Smooth muscle cell of the brain vasculature (primary cell): ENCODE measurements around the gene LRCH2.
"Not testable (repeated sequence)": the region's sequence is repeated elsewhere in the genome, so short reads cannot be mapped to it uniquely, and the experiment has no call there.

Experiments used
- DNase-seq: peaks from one replicate; pipeline ENCODE4 v3.0.0-alpha.2; 2012; ENCODE audit warnings: low read depth, low spot score

The LRCH2 gene

GRCh38 chrX:115214151-115214550 lies 19.7 kb downstream of the LRCH2 start:
- DNase-seq = no peak

DNA sequence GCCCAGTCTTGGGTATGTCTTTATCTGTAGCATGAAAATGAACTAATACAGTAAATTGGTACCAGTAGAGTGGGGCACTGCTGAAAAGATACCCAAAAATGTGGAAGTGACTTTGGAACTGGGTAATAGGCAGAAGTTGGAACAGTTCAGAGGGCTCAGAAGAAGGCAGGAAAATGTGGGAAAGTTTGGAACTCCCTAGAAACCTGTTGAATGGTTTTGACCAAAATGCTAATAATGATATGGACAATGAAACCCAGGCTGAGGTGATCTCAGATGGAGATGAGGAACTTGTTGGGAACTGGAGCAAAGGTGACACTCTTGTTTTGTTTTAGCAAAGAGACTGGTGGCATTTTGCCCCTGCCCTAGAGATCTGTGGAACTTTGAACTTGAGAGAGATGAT lies 24.3 kb downstream of the LRCH2 start:
- not testable (repeated sequence) for DNase-seq

DNA sequence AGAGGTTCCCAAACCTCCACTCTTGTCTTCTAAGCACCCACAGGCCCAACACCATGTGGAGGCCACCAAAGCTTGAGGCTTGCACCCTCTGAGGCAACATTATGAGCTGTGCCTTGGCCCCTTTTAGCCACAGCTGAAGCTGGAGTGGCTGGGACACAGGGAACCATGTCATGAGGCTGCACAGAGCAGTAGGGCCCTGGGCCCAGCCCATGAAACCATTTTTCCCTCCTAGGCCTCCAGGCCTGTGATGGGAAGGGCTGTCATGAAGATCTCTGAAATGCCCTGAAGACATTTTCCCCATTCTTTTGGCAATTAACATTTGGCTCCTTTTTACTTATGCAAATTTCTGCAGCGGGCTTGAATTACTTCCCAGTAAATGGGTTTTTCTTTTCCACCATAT lies 29.9 kb downstream of the LRCH2 start:
- no peak for DNase-seq

DNA sequence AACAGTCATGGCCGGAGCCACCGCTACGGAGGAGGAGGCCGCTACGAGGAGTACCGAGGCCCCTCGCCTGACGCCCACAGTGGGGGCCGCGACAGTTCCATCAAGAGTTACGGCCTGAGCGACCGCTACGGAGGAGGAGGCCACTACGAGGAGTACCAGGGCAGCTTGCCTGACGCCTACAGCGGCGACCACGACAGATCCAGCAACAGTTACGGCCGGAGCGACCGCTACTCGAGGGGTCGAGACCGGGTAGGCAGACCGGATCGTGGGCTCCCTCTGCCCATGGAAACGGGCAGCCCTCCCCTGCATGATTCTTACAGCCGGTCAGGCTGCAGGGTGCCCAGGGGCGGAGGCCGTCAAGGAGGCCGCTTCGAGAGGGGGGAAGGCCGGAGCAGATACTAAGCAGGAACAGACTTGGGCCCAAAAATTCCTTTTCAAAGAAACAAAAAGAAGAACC lies 41.6 kb downstream of the LRCH2 start:
- DNase-seq = no peak

DNA sequence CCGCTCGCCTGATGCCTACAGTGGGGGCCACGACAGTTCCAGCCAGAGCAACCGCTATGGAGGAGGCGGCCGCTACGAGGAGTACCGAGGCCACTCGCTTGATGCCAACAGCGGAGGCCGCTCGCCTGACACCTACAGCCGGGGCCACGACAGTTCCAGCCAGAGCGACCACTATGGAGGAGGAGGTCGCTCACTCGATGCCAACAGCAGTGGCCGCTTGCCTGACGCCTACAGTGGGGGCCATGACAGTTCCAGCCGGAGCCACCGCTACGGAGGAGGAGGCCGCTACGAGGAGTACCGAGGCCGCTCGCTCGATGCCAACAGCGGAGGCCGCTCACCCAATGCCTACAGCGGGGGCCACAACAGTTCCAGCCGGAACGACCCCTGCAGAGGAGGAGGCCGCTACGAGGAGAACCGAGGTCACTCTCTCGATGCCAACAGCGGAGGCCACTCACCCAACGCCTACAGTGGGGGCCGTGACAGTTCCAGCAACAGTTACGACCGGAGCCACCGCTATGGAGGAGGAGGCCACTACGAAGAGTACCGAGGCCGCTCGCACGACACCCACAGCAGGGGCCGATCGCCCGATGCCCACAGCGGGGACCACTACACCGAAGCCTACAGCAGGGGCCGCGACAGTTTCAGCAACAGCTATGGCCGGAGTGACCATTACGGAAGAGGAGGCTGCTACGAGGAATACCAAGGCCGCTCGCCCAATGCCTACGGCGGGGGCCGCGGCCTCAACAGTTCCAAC lies 42.2 kb downstream of the LRCH2 start:
- no peak for DNase-seq

DNA sequence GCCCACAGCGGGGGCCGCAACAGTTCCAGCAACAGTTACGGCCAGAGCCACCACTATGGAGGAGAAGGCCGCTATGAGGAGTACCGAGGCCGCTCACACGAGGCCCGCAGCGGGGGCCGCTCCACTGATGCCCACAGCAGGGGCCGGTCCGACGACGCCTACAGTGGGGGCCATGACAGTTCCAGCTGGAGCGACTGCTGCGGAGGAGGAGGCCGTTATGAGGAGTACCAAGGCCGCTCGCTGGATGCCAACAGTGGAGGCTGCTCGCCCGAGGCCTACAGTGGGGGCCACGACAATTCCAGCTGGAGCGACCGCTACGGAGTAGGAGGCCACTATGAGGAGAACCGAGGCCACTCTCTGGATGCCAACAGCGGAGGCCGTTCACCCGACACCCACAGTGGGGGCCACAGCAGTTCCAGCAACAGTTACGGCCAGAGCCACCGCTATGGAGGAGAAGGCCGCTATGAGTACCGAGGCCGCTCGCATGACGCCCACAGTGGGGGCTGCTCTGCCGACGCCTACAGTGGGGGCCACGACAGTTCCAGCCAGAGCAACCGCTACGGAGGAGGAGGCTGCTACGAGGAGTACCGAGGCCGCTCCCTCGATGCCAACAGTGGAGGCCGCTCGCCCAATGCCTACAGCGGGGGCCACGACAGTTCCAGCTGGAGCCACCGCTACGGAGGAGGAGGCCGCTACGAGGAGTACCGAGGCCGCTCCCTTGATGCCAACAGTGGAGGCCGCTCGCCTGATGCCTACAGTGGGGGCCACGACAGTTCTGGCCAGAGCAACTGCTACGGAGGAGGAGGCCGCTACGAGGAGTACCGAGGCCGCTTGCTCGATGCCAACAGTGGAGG lies 43.0 kb downstream of the LRCH2 start:
- DNase-seq = no peak

- DNase-seq = no peak
Measured at GRCh38 chrX:115189646-115190635, 44.0 kb downstream of the LRCH2 start.

- DNase-seq = no peak
Measured at GRCh38 chrX:115189110-115189509, 44.8 kb downstream of the LRCH2 start, which contains the start of gene RBMXL3. RBMXL3 (plus strand) TSS chrX:115189410; CDS start chrX:115189442, 32 bp downstream.

- DNase-seq = no peak
Measured at GRCh38 chrX:115183980-115184379, 49.9 kb downstream of the LRCH2 start.

GRCh38 chrX:115178473-115178872 lies 55.4 kb downstream of the LRCH2 start:
- no peak for DNase-seq

- no peak for DNase-seq
Measured at GRCh38 chrX:115177932-115178331, 56.0 kb downstream of the LRCH2 start.

GRCh38 chrX:115174548-115174947 lies 59.3 kb downstream of the LRCH2 start:
- no peak for DNase-seq

DNA sequence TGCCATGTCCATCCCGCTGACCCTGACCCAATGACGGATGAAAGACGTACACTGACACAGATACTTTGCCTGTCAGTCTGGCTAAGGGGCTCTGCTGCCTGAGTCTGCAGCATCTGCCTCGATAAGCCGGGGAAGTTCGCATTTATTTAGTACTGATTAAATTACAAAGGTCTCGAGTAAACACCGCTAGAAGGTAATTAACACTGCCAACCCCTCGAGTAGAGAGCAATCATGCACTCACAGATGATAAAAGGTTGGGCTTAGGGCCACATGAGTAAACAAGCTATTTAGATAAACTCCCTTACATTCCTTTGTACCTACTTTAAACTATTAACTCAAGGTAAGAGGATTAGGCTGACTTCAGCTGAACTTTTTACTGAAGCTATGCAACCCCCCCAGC lies 60.7 kb downstream of the LRCH2 start:
- no peak for DNase-seq

GRCh38 chrX:115147220-115147619 lies 86.7 kb downstream of the LRCH2 start:
- no peak for DNase-seq

GRCh38 chrX:115142057-115142456 lies 91.8 kb downstream of the LRCH2 start:
- no peak for DNase-seq

- no peak for DNase-seq
Measured at GRCh38 chrX:115138040-115138439, 95.9 kb downstream of the LRCH2 start.

DNA sequence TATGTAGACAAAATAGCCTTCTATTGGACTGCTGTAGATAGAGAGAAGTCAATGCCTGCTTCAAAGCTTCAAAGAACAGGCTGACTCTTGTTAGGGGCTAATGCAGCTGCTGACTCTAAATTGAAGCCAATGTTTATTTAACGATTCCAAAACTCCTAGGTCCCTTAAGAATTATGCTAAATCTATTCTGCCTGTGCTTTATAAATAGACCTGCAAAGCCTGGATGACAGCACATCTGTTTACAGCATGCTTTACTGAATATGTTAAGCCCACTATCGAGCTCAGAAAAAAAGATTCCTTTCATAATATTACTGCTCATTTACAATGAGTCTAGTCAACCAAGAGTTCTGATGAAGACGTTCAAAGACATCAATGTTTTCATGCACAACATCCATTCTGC lies 99.5 kb downstream of the LRCH2 start:
- no peak for DNase-seq

DNA sequence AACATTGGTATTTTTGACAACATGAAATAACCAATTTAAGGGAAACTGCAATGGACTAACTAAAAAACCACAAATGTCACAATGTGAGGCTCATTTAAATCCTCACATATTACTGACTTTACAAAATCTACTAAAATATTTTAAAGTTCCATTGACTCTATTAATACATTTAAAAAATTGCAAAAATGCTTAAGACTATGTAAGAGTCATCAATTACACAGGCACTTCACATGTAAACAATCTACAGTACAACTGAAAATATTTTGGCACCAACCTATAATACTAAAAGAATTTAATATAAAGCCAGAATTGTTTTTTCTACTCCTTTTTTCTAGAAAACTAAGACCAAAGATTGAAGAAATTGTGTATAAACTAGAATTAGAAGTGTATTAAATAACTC lies 121.5 kb downstream of the LRCH2 start:
- DNase-seq = no peak

DNA sequence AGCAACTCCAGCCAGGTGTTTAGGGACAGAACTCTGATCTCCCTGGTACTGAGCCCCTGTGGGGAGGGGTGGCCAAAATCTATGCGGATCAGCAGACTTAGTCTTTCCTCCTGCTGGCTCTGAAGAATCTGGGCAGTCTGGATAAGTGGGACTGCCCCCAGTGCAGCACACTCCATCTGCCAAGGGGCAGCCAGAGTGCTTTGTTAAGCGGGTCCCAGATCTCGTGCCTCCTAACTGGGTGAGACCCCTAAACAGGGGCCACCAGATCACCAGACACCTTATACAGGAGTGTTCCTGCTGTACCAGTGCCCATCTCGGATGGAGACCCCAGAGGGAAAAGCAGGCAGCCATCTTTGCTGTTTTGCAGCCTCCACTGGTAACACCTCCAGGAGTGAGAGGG lies 135.0 kb downstream of the LRCH2 start:
- no peak for DNase-seq

DNA sequence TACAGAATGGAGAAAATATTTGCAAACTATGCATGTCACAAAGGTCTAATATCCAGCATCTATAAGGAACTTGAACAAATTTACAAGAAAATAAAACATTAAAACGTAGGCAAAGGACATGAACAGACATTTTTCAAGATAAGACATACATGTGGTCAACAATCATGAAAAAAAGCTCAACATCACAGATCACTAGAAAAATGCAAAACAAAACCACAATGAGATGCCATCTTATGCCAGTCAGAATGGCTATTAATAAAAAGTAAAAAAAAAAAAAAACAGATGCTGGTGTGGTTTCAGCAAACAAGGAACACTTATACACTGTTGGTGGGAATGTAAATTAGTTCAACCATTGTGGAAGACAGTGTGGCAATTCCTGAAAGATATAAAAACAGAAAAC lies 140.7 kb downstream of the LRCH2 start:
- DNase-seq = no peak

- DNase-seq = no peak
Measured at GRCh38 chrX:115089419-115089818, 144.5 kb downstream of the LRCH2 start.

DNA sequence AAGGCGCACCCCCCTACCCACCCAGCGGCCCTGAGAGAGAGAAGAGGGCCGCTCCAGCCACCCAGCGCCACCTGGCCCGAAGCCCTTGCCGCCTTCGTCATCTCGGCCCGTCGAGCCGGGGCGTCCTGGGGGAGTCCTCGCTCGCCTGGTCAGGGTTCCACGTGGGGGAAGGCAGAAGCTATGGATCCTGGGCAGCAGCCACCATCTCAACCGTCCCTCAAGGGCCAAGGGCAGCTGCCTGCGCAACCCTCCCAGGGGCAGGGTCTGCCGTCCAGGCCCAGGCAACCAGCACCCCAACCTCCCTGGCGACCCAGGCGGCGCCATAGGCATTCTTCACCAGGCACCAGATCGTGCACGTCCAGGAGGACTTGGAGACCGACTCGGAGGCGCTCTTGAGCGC lies 165.0 kb downstream of the LRCH2 start:
- no peak for DNase-seq
